ENCODE results near the gene SHISA8.

Gene SHISA8

DNA sequence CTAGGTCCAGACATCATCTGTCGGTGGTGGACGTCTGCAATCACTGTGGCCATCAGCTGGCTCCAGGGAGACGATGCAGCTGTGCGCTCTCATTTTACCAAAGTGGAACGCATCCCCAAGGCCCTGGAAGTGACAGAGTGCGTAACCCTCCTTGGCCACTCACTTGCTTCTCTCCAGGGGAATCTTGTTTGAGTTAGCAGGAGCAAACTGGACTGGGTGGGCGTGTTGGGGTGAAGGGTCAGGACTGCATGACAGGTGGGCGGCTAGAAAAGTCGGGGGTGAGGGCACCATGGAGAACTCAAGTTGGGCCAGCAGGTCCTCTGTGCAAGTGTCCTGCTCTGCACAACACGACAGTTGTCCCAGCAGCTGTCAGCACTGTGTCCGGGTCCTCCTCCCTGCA lies 16.2 kb downstream of the SHISA8 start:
- Histone ChIP-seq H3K36me3 (ENCODE audit: low read depth) (peaks cover 100% of the 10 kb centered on the region), H3K9me3 (ENCODE audit: severe bottlenecking) (no peaks in the 10 kb centered on the region), H3K4me1 (ENCODE audit: insufficient read depth, poor library complexity, severe bottlenecking) (no peaks in the 10 kb centered on the region), H3K27me3 (ENCODE audit: insufficient read depth, poor library complexity, severe bottlenecking) (no peaks in the 10 kb centered on the region), H3K27ac (ENCODE audit: poor library complexity, severe bottlenecking) (no peak overlapping the region), H3K4me3 (ENCODE audit: severe bottlenecking) (no peak overlapping the region)
- ATAC-seq (ENCODE audit: low read depth) (no peak), DNase-seq (ENCODE audit: low spot score) (no peak)
- TF ChIP-seq, protein P1, sequence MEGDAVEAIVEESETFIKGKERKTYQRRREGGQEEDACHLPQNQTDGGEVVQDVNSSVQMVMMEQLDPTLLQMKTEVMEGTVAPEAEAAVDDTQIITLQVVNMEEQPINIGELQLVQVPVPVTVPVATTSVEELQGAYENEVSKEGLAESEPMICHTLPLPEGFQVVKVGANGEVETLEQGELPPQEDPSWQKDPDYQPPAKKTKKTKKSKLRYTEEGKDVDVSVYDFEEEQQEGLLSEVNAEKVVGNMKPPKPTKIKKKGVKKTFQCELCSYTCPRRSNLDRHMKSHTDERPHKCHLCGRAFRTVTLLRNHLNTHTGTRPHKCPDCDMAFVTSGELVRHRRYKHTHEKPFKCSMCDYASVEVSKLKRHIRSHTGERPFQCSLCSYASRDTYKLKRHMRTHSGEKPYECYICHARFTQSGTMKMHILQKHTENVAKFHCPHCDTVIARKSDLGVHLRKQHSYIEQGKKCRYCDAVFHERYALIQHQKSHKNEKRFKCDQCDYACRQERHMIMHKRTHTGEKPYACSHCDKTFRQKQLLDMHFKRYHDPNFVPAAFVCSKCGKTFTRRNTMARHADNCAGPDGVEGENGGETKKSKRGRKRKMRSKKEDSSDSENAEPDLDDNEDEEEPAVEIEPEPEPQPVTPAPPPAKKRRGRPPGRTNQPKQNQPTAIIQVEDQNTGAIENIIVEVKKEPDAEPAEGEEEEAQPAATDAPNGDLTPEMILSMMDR (IDR thresholded peaks at IDR 0.05; ENCODE audit: poor library complexity, severe bottlenecking): no peak

DNA sequence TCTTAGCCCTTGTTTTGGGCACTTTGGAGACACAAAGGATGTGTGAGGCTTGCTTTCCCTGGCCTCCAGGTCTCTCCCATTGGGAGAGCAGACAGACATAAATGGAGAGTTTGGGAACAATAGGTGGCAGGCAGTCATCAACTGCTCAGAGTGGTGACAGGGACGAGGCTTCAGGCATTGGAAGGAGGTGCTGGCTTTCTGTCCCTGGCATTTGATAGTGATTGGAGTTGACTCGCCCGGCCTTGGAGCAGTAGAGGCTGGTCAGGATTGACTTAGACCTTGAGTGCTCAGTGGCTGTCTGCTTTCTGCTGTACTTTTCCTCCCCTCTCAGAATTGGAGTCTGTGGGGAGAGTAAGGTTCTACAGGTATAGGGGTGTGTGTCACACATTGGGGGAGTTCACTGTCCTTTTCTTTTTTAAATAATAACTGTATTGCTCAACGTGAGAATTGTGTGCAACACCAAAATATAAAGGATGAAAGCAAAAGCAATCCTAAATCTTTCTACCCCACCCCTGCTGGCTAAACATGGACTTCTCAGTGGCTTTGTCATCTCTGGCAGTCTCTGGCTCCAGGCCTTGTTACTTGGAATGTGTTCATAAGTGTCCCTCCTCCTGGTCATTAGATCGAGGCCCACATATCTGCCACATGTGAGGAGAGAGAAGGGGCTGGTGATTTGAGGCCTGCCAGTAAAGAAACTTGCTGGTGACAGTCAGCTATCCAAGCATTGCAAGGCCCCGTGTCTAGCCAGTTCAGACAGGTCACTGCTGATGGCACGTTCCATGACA lies 21.1 kb downstream of the SHISA8 start:
- Histone ChIP-seq H3K27me3 (ENCODE audit: insufficient read depth, poor library complexity, severe bottlenecking) (no peaks in the 10 kb centered on the region), H3K4me3 (ENCODE audit: severe bottlenecking) (no peak overlapping the region), H3K36me3 (ENCODE audit: low read depth) (peaks cover 95% of the 10 kb centered on the region), H3K9me3 (ENCODE audit: severe bottlenecking) (no peaks in the 10 kb centered on the region), H3K27ac (ENCODE audit: poor library complexity, severe bottlenecking) (no peak overlapping the region), H3K4me1 (ENCODE audit: insufficient read depth, poor library complexity, severe bottlenecking) (no peaks in the 10 kb centered on the region)
- ATAC-seq (ENCODE audit: low read depth) (no peak), DNase-seq (ENCODE audit: low spot score) (no peak)
- TF ChIP-seq, protein P1 (IDR thresholded peaks at IDR 0.05; ENCODE audit: poor library complexity, severe bottlenecking): no peak

DNA sequence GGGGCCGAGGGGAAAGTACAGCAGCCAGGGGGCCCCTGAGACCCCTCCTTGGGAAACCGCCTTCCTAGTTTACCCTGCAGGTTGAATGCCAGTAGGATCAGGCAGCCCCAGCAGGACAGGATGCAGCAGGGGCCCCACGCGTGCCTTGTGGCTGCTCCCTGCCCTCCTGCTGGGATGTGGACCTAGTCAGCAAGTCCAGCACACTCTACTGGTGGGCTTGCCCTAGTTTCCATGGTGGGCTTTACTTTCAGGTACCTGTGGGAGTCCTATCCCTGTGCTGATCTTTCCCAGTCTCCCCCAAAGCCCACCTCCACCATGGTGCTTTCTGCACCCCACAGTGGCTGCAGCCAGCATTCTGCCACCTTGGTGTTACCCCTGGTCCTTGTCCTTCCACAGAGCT lies 22.2 kb downstream of the SHISA8 start:
- Histone ChIP-seq H3K9me3 (ENCODE audit: severe bottlenecking) (no peaks in the 10 kb centered on the region), H3K36me3 (ENCODE audit: low read depth) (peaks cover 95% of the 10 kb centered on the region), H3K27me3 (ENCODE audit: insufficient read depth, poor library complexity, severe bottlenecking) (no peaks in the 10 kb centered on the region), H3K4me1 (ENCODE audit: insufficient read depth, poor library complexity, severe bottlenecking) (no peaks in the 10 kb centered on the region), H3K27ac (ENCODE audit: poor library complexity, severe bottlenecking) (no peak overlapping the region), H3K4me3 (ENCODE audit: severe bottlenecking) (no peak overlapping the region)
- DNase-seq (ENCODE audit: low spot score) (no peak), ATAC-seq (ENCODE audit: low read depth) (no peak)
- TF ChIP-seq, protein P1 (IDR thresholded peaks at IDR 0.05; ENCODE audit: poor library complexity, severe bottlenecking): no peak

DNA sequence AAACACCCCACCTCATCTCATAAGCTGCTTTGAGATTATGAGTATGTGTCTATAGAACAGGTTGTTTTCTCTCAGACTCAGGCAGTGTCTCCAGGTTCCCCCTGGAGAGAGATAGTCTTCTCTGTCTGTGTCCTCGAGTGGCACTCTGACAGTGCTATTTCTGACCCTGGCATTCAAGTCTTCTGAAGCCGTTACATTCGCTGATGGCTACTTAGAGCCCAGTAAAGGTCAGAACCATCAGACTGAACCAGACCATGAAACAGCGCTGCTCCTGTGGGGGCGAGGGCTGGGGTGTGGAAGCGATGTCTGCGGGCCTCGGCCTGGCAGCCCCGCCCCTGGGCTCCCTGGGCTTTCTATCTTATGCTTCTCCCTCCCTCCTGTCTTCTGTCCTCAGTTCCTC lies 23.5 kb downstream of the SHISA8 start:
- H3K4me3 ChIP-seq (ENCODE audit: severe bottlenecking): no peak overlapping the region
- no peaks in the 10 kb centered on the region for H3K27me3 ChIP-seq (ENCODE audit: insufficient read depth, poor library complexity, severe bottlenecking)
- TF ChIP-seq, protein P1 (IDR thresholded peaks at IDR 0.05; ENCODE audit: poor library complexity, severe bottlenecking): no peak
- no peaks in the 10 kb centered on the region for H3K4me1 ChIP-seq (ENCODE audit: insufficient read depth, poor library complexity, severe bottlenecking)
- peaks cover 95% of the 10 kb centered on the region for H3K36me3 ChIP-seq (ENCODE audit: low read depth)
- no peak for ATAC-seq (ENCODE audit: low read depth)
- H3K9me3 ChIP-seq (ENCODE audit: severe bottlenecking): no peaks in the 10 kb centered on the region
- H3K27ac ChIP-seq (ENCODE audit: poor library complexity, severe bottlenecking): no peak overlapping the region
- DNase-seq (ENCODE audit: low spot score): no peak

DNA sequence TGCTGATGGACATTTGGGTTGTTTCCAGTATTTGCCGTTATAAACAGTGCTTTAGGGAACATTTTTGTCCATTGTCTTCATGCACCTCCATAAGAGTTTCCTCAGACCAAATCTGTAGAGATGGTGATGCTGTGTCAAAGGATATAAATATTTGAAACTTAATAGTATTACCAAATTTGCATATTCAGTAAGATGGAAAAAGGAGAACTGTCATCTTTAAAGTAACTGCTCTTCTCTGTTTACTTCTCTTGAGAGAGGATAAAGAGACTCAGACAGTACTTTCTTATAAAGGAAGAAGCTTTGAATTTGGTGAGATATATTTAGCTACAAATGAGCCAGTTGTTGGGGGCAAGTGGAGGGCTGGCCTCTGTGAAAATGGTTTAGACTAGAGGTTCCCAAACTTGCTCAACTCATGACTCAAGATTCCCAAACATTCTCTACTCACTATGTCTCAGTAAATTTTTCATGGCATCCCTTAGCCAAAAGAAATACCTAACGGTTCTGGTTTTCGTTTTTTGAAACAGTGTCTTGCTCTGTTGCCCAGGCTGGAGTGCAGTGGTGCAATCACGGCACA lies 26.2 kb downstream of the SHISA8 start:
- DNase-seq (ENCODE audit: low spot score): no peak

More for the DNA sequence above, 26.2 kb downstream of the SHISA8 start:
- no peaks in the 10 kb centered on the region for H3K4me1 ChIP-seq (ENCODE audit: insufficient read depth, poor library complexity, severe bottlenecking)
- peaks cover 95% of the 10 kb centered on the region for H3K36me3 ChIP-seq (ENCODE audit: low read depth)
- H3K27me3 ChIP-seq (ENCODE audit: insufficient read depth, poor library complexity, severe bottlenecking): no peaks in the 10 kb centered on the region
- TF ChIP-seq, protein P1 (IDR thresholded peaks at IDR 0.05; ENCODE audit: poor library complexity, severe bottlenecking): no peak
- H3K27ac ChIP-seq (ENCODE audit: poor library complexity, severe bottlenecking): no peak overlapping the region
- no peak overlapping the region for H3K4me3 ChIP-seq (ENCODE audit: severe bottlenecking)
- no peaks in the 10 kb centered on the region for H3K9me3 ChIP-seq (ENCODE audit: severe bottlenecking)
- ATAC-seq (ENCODE audit: low read depth): no peak
